ENCODE measurements around the gene CNTNAP2.

CNTNAP2 gene

DNA sequence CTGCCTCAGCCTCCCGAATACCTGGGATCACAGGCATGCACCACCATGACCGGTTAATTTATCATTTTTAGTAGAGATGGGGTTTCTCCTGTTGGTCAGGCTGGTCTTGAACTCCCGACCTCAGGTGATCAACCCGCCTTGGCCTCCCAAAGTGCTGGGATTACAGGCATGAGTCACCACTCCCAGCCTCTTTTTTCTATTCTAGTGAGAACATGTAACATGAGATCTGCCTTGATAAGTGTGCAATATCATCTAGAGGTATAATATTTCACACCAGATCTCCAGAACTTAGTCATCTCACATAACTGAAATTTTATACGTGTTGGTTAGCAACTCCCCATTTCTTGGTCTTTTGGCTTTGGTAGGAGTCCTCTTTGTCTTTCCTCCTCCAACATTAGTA is 656.9 kb downstream of the CNTNAP2 start:
- no peak for DNase-seq (ENCODE audit: low read depth)

- DNase-seq (ENCODE audit: low read depth), result no peak
Measured at GRCh38 chr7:146781352-146782116, 664.9 kb downstream of the CNTNAP2 start.

- no peak for DNase-seq (ENCODE audit: low read depth)
Measured at GRCh38 chr7:146787266-146787665, 670.7 kb downstream of the CNTNAP2 start.

- DNase-seq (ENCODE audit: low read depth), result no peak
Measured at GRCh38 chr7:146788008-146788407, 671.4 kb downstream of the CNTNAP2 start.

DNA sequence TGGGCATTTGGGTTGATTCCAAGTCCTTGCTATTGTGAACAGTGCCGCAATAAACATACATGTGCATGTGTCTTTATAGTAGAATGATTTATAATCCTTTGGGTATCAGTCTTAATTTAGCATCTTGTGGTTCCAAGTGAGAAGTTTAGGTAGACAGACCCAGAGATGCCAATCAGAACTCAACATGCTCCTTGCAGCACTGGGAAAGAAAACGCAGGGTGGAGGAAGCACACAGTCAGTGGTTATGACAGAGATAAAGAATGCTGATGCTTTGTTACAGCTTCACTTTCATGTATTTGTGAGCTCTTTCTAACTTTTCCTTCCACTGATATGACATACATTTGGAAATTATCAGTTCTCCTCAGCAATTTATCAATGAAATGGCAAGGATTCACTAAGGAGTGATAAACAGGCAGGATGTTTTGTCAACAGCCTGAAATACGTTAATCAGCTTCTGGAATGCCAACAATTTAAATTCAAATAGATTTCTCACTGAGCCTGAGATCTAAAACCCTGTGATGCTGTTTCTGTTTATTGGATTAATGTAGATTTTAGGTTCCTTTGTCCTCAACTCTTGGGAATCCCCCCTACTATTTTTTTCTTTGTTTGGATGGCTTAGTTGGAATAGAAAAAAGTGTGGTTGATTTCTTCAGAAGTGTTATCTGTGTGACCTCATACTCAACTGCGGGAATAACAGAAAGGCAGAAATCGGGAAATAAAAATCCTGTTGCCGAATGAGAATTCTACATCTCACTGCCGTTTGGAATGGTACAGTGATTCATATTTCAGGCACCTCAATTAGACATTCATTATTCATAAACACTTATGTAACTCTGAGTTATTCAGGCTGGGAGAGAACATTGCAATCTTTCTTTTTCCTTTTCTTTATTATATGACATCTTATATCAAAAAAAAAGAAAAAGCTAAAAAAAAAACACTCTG is 675.0 kb downstream of the CNTNAP2 start:
- no peak for DNase-seq (ENCODE audit: low read depth)

DNA sequence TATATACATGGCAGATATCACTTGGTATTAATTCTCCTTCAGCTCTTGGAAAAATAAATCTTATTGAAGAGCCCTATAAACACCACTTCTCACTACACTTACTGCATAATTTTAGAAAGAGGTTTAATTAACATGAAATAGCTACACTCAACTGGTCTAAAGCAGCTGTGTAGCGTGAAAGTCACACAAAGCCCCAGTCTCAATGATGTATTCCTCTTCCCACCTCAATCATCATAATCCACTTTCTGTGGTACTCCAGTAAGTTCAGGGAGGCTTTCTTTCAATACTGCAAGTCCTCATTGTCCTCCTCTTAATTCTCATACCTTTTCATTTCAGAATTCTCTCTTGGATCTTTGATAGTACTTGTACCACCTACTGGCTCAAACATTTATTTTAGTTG is 688.0 kb downstream of the CNTNAP2 start:
- DNase-seq (ENCODE audit: low read depth), result no peak

- no peak for DNase-seq (ENCODE audit: low read depth)
Measured at GRCh38 chr7:146805082-146805481, 688.5 kb downstream of the CNTNAP2 start.

GRCh38 chr7:146826329-146826728 is 709.7 kb downstream of the CNTNAP2 start:
- DNase-seq (ENCODE audit: low read depth), result no peak

DNA sequence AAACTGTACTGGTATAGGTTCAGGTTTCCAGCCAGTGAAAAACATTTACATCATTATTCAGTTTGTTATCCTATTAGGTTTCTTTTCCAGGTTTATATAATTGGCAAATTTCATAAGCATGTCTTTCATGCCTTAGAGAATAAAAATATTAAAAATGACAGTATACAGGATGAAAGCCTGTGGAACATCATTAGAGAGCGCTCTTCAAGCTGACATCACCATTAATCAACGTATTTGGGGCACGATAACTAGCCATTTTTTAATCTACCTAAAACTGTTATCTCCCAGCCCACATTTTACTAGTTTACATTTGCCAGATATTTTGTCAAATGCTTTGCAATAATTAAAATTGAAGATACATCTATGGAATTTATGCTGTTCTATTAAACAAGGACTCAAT is 714.1 kb downstream of the CNTNAP2 start:
- no peak for DNase-seq (ENCODE audit: low read depth)

DNA sequence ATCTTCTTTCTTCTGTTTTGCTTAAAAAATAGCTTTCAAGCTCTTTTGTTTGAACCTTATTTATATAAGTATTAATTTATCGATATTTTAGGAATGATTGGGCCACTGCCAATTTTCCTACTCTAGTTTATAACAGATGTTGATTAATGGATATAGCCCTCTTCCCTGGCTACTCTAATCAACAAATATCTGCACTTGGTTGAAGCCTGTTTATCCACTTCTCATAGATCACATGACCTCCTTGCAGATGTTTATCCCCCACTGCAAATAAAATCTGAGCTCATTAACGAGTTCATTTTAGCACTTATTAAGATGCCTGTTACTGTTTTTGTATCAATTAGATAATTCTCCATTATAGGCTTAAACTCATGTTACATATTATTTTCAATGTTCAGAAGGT is 715.3 kb downstream of the CNTNAP2 start:
- no peak for DNase-seq (ENCODE audit: low read depth)

DNA sequence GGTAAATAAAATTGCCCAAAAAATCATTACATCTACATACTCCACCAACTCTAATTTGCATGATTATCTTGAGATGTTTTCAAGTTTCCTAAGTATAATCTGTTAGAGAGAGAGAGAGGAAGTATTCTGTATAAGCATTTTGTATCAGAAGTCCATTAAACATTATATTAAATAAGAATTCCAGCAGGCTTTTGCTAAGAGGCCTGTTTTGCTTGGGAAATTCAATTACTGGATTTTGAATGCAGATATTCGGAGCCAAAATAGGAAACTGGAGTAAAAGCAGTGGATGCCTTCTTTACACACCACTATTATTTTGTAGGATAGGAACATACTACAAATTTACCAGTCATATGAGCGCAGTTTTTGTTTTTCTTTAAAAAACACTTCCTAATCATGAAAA is 727.8 kb downstream of the CNTNAP2 start:
- no peak for DNase-seq (ENCODE audit: low read depth)

DNA sequence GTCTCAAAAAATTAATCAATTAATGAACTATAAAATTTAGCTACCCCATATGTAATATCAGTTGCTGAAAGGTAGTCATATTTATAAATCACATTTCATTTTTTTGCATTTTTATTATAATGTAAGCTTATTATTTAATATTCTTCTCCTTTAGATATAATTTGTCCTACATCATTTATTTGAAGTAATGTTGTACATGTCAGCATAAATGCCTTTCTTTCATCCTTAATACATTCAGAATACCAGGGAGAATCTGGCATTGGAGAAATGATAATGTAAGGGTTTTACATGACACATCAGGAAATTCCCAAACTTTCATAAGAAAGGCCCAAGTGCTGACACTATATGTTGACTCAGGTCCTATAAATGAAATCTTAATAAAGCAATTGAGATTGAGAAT is 742.1 kb downstream of the CNTNAP2 start:
- DNase-seq (ENCODE audit: low read depth), result no peak

- DNase-seq (ENCODE audit: low read depth), result no peak
Measured at GRCh38 chr7:146861701-146862100, 745.1 kb downstream of the CNTNAP2 start.

DNA sequence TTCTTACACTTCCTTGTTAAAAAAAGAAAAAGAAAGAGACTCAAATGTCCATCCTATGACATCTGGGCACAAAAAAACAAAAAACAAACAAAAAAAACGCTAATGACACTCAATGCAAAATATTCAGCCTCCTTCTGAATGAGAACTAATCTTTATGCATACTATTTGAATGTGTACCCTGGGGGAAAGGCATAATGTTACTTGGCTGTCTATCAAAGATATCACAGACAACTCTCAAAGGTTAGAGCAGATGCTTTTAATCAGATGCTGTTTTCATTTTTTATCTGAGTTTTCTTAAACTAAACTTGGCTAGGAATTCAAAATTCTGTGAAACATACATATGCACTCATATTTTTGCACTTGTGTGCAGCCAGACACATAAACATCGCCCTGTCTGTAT is 745.8 kb downstream of the CNTNAP2 start:
- no peak for DNase-seq (ENCODE audit: low read depth)

- no peak for DNase-seq (ENCODE audit: low read depth)
Measured at GRCh38 chr7:146864644-146865043, 748.0 kb downstream of the CNTNAP2 start.

DNA sequence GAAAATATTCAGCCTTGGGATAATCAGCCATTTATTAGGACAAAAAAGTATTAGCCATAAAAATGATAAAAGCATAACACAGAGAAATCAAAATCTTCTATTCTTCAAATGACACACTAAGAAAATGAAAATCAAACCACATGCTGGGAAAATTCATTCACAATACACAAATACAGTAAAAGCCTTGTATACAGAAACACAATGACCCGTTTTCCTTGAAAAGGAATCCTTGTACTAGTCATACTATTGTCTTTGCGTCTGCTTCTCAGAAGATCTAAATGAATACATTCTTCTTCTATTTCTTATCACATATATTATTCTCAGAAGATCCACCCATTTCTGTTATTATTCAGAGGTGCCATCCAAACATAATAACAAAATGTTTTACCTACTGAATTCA is 749.1 kb downstream of the CNTNAP2 start:
- no peak for DNase-seq (ENCODE audit: low read depth)

GRCh38 chr7:146874722-146875121 is 758.1 kb downstream of the CNTNAP2 start:
- no peak for DNase-seq (ENCODE audit: low read depth)

DNA sequence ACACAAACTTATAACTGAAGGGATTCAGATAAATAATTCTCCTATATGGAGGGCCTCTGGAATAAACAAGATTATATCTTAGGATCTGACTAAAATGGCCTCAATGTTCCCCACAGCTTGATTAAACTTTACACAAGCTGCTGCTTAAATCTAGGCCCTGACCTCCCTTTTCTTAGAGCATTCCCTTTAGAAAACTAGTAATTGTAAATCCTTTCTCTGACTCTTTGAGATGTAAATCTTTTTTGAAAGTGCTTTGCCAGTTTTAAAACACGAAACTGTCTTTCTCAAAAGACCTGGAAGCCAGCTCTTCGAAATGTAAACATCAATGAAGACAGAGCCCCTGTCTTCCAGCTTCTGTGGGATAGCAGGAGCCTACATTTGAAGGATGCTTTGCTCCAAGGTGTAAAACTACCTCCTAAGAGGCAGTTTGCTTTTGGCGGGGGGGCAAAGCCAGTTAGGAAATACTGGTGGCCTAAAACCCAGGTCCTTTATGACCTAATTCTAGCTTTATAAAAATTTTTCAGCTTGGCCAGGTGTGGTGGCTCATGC is 758.7 kb downstream of the CNTNAP2 start:
- DNase-seq (ENCODE audit: low read depth), result no peak

DNA sequence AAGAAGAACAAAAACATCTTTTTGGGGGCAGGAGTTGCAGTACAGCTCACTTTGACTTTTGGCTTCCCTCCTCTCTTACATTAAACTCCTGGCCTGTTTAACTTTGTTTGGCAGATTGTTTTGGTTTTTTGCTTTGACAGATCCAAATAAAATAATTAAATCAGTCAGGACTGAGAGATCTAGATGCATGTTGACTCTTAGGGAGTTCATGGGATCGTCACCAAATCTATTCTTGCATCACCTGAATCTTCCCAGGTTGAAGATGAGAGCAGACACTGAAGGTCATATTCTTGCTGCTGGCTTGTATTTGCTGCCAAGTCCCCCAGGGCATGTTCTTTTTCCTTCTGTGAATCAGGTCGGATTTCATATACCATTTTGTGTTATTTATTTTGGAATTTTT is 759.4 kb downstream of the CNTNAP2 start:
- no peak for DNase-seq (ENCODE audit: low read depth)

DNA sequence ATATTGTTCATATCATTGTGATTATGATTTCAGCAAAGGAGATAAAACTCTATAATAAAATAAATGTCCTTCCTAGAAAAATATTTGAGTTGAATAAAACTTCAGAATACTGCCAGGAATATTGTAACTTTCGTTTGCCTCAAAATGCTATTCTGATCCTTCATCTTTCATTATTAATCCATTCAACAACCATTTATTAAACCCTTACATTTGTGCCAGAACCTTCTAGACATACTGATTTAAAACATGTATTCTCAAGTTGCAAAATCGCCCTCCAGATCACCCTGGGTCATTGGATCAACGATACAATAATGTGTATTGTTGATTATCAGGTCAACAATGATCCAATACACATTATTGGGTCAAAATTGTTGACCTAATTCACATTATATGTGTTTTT is 759.8 kb downstream of the CNTNAP2 start:
- DNase-seq (ENCODE audit: low read depth), result no peak

GRCh38 chr7:146878901-146879300 is 762.3 kb downstream of the CNTNAP2 start:
- DNase-seq (ENCODE audit: low read depth), result no peak

DNA sequence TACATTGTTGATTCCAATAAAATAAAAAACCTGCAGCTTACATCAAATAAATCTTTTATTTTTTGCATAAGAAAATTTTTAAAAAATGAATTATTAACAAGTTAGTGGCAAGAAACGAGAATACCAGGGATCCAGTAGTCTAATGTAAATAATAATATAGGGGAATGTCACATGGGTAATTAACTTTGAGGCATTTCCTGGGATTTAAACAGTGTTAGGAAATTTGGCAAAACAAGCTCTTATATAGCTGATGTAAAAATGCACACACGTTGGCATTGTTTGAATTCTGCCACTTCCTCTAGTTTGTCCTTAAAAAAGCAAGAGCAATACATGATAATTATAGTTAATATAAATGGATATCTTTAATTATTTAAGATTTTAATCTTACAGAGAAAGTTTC is 768.6 kb downstream of the CNTNAP2 start:
- no peak for DNase-seq (ENCODE audit: low read depth)
